T-helper 17 cell (primary cell): Measurements from ENCODE around the gene SEPTIN12. TPM values are rescaled to one million over a fixed set of nuclear protein-coding genes. Genes with fewer than 3 reads are reported as not detected.

Experiments used
- ATAC-seq: fragments of 150-1000 bp; cut with Tn5 transposase; 2 replicates; pipeline ENCODE4 v1.10.0; 2021; ENCODE audit warnings: mild to moderate bottlenecking, moderate library complexity
- DNase-seq, 3 donors: peaks; one replicate each; pipeline versions ENCODE4 v3.0.0 to v3.0.0-alpha.2; 2020 to 2021
- H3K9me3 ChIP-seq: one replicate; pipeline ENCODE4 v1.7.0; 2013; ENCODE audit warnings: low read length, mild to moderate bottlenecking; ENCODE audit not compliant: control insufficient read depth, poor library complexity, severe bottlenecking
- H3K27ac Mint-ChIP-seq: one replicate; pipeline ENCODE4 v1.8.0; 2022; ENCODE audit warnings: mild to moderate bottlenecking, moderate library complexity, mixed read lengths
- H3K27me3 Mint-ChIP-seq: one replicate; pipeline ENCODE4 v1.8.0; 2022; ENCODE audit warnings: mixed read lengths
- H3K36me3 Mint-ChIP-seq: one replicate; pipeline ENCODE4 v1.8.0; 2022; ENCODE audit warnings: low read depth, mixed read lengths
- H3K4me1 Mint-ChIP-seq: one replicate; pipeline ENCODE4 v1.8.0; 2022; ENCODE audit warnings: mild to moderate bottlenecking, mixed read lengths
- H3K4me3 Mint-ChIP-seq: one replicate; pipeline ENCODE4 v1.8.0; 2022; ENCODE audit warnings: mild to moderate bottlenecking, moderate library complexity, mixed read lengths
- total RNA-seq, 4 donors: library from RNA in 2 of 4; stranded (reverse) in 2 of 4; gene quantifications; one replicate each; pipeline ENCODE4 v1.2.3 and lab custom pipeline; 2022 to 2026

The SEPTIN12 gene
- total RNA-seq, 2 donors from 2014 or later = not detected

- DNase-seq (no peak), ATAC-seq (no peak)
- H3K9me3 ChIP-seq = no peaks in the 10 kb centered on the region
- no peaks in the 10 kb centered on the region for H3K27me3 Mint-ChIP-seq
- H3K4me3 Mint-ChIP-seq = peak overlapping the region; percentile 49
- H3K27ac Mint-ChIP-seq = peak overlapping the region; percentile 87
- no peaks in the 10 kb centered on the region for H3K36me3 Mint-ChIP-seq
- peaks cover 7% of the 10 kb centered on the region for H3K4me1 Mint-ChIP-seq
These were observed 12.3 kb upstream of the SEPTIN12 start for GRCh38 chr16:4800290-4801041.

GRCh38 chr16:4799171-4799855 is 11.2 kb upstream of the SEPTIN12 start:
- H3K4me3 Mint-ChIP-seq = peak overlapping the region; percentile 58
- H3K27me3 Mint-ChIP-seq = no peaks in the 10 kb centered on the region
- no peaks in the 10 kb centered on the region for H3K36me3 Mint-ChIP-seq
- H3K9me3 ChIP-seq = no peaks in the 10 kb centered on the region
- DNase-seq (no peak), ATAC-seq (no peak)
- no peak overlapping the region for H3K27ac Mint-ChIP-seq
- H3K4me1 Mint-ChIP-seq = peaks cover 7% of the 10 kb centered on the region

- Mint-ChIP-seq H3K27me3 (no peaks in the 10 kb centered on the region), H3K27ac (no peak overlapping the region), H3K4me1 (peaks cover 5% of the 10 kb centered on the region), H3K36me3 (no peaks in the 10 kb centered on the region), H3K4me3 (no peak overlapping the region)
- no peaks in the 10 kb centered on the region for H3K9me3 ChIP-seq
- DNase-seq (no peak), ATAC-seq (no peak)
These were observed 10.3 kb upstream of the SEPTIN12 start for GRCh38 chr16:4798456-4798855.

- DNase-seq (no peak), ATAC-seq (no peak)
- no peak overlapping the region for H3K27ac Mint-ChIP-seq
- H3K4me1 Mint-ChIP-seq = peaks cover 5% of the 10 kb centered on the region
- H3K36me3 Mint-ChIP-seq = no peaks in the 10 kb centered on the region
- no peak overlapping the region for H3K4me3 Mint-ChIP-seq
- no peaks in the 10 kb centered on the region for H3K27me3 Mint-ChIP-seq
- no peaks in the 10 kb centered on the region for H3K9me3 ChIP-seq
These were observed 9.7 kb upstream of the SEPTIN12 start for GRCh38 chr16:4797805-4798252.

- DNase-seq = no peak
- no peak overlapping the region for H3K27ac Mint-ChIP-seq
- H3K36me3 Mint-ChIP-seq = no peaks in the 10 kb centered on the region
- peaks cover 5% of the 10 kb centered on the region for H3K4me1 Mint-ChIP-seq
- no peaks in the 10 kb centered on the region for H3K9me3 ChIP-seq
- no peaks in the 10 kb centered on the region for H3K27me3 Mint-ChIP-seq
- ATAC-seq = no peak
- H3K4me3 Mint-ChIP-seq = no peak overlapping the region
These were observed 9.0 kb upstream of the SEPTIN12 start for GRCh38 chr16:4796982-4797804.

- Mint-ChIP-seq H3K4me3 (no peak overlapping the region), H3K27me3 (no peaks in the 10 kb centered on the region), H3K27ac (no peak overlapping the region), H3K4me1 (peaks cover 2% of the 10 kb centered on the region), H3K36me3 (no peaks in the 10 kb centered on the region)
- no peak for ATAC-seq
- DNase-seq = no peak
- no peaks in the 10 kb centered on the region for H3K9me3 ChIP-seq
These were observed 7.9 kb upstream of the SEPTIN12 start for GRCh38 chr16:4795828-4796572.

GRCh38 chr16:4795181-4795827 is 7.2 kb upstream of the SEPTIN12 start, which contains the start of gene SMIM22:
Gene SMIM22, plus strand, starts transcription at chr16:4795369. Its CDS starts 366 bp downstream, at chr16:4795735.
- no peaks in the 10 kb centered on the region for H3K36me3 Mint-ChIP-seq
- ATAC-seq = no peak
- no peaks in the 10 kb centered on the region for H3K27me3 Mint-ChIP-seq
- DNase-seq = no peak
- peaks cover 6% of the 10 kb centered on the region for H3K4me1 Mint-ChIP-seq
- no peak within 1 kb of the TSS for H3K4me3 Mint-ChIP-seq
- no peak within 1 kb of the TSS for H3K27ac Mint-ChIP-seq
- no peaks in the 10 kb centered on the region for H3K9me3 ChIP-seq

- no peaks in the 10 kb centered on the region for H3K27me3 Mint-ChIP-seq
- DNase-seq (no peak), ATAC-seq (no peak)
- H3K4me1 Mint-ChIP-seq = peaks cover 6% of the 10 kb centered on the region
- H3K4me3 Mint-ChIP-seq = no peak overlapping the region
- no peaks in the 10 kb centered on the region for H3K9me3 ChIP-seq
- H3K36me3 Mint-ChIP-seq = no peaks in the 10 kb centered on the region
- H3K27ac Mint-ChIP-seq = no peak overlapping the region
These were observed 4.9 kb upstream of the SEPTIN12 start for GRCh38 chr16:4792951-4793513.

- H3K9me3 ChIP-seq = no peaks in the 10 kb centered on the region
- H3K36me3 Mint-ChIP-seq = no peaks in the 10 kb centered on the region
- H3K4me3 Mint-ChIP-seq = no peak overlapping the region
- DNase-seq (no peak), ATAC-seq (peak; percentile 63)
- H3K27ac Mint-ChIP-seq = no peak overlapping the region
- no peaks in the 10 kb centered on the region for H3K27me3 Mint-ChIP-seq
- peaks cover 6% of the 10 kb centered on the region for H3K4me1 Mint-ChIP-seq
These were observed 2.7 kb upstream of the SEPTIN12 start for GRCh38 chr16:4790871-4791270.

GRCh38 chr16:4790261-4790660 is 2.1 kb upstream of the SEPTIN12 start:
- DNase-seq (no peak), ATAC-seq (no peak)
- Mint-ChIP-seq H3K27me3 (no peaks in the 10 kb centered on the region), H3K4me1 (peaks cover 6% of the 10 kb centered on the region), H3K27ac (peak overlapping the region; percentile 89), H3K36me3 (no peaks in the 10 kb centered on the region), H3K4me3 (no peak overlapping the region)
- no peaks in the 10 kb centered on the region for H3K9me3 ChIP-seq

- no peak overlapping the region for H3K27ac Mint-ChIP-seq
- DNase-seq = no peak
- peaks cover 8% of the 10 kb centered on the region for H3K4me1 Mint-ChIP-seq
- H3K27me3 Mint-ChIP-seq = no peaks in the 10 kb centered on the region
- H3K4me3 Mint-ChIP-seq = no peak overlapping the region
- H3K36me3 Mint-ChIP-seq = no peaks in the 10 kb centered on the region
- no peak for ATAC-seq
- H3K9me3 ChIP-seq = no peaks in the 10 kb centered on the region
These were observed 765 bp upstream of the SEPTIN12 start for GRCh38 chr16:4788910-4789309.

- DNase-seq (no peak), ATAC-seq (no peak)
- H3K4me1 Mint-ChIP-seq = peaks cover 8% of the 10 kb centered on the region
- H3K4me3 Mint-ChIP-seq = no peak overlapping the region
- no peaks in the 10 kb centered on the region for H3K9me3 ChIP-seq
- H3K36me3 Mint-ChIP-seq = no peaks in the 10 kb centered on the region
- H3K27ac Mint-ChIP-seq = no peak overlapping the region
- no peaks in the 10 kb centered on the region for H3K27me3 Mint-ChIP-seq
These were observed 344 bp upstream of the SEPTIN12 start for GRCh38 chr16:4788489-4788889.
